ENCODE measurements around the gene ABCB9.

Gene ABCB9

DNA sequence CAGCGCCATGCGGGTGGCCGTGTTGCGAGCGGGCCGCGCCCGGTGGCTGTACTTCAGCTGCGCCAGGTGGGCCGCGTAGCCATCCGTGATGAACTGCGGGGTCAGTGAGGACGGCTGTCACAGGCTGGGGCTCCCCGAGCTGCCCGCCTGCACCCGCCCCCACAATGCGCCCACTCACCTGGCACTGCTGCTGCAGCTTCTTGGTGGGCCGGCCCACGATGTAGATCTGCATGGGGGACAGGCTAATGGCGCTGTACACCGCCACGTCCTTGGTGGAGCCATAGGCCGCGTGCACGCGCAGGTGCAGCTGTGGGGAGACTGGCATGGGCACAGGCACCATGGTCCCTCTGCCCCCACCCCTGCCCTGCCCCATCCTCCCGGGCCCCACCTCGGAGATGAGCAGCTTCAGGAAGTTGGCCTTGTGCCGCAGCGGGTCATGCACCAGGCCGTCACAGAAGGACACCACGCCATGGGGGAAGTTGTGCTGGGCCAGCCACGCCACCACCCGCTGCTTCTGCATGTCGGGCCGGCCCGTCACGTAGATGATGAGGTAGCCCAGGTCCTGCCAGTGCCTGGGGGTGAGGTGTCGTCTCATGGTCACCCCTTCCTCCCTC lies 20.1 kb upstream of the ABCB9 start:
- no peak overlapping the region for H3K27ac ChIP-seq (ENCODE audit: low read depth, low read length)
- H3K36me3 ChIP-seq (ENCODE audit: control insufficient read depth, insufficient read depth, low read length) = peaks cover 12% of the 10 kb centered on the region; the same call in 1 of the 2 replicates
- H3K9me3 ChIP-seq (ENCODE audit: control insufficient read depth, insufficient read depth, low read length) = no peaks in the 10 kb centered on the region
- no peak overlapping the region for H3K4me3 ChIP-seq (ENCODE audit: low read depth, low read length)
- no peak overlapping the region for H3K9ac ChIP-seq (ENCODE audit: low read depth, low read length)
- H3K27me3 ChIP-seq (ENCODE audit: control insufficient read depth, insufficient read depth, low read length) = no peaks in the 10 kb centered on the region
- peaks cover 3% of the 10 kb centered on the region; the same call in 1 of the 2 replicates for H3K4me1 ChIP-seq (ENCODE audit: control insufficient read depth, insufficient read depth, low read length)

- H3K36me3 ChIP-seq (ENCODE audit: control insufficient read depth, insufficient read depth, low read length) = peaks cover 12% of the 10 kb centered on the region; the same call in 1 of the 2 replicates
Measured at GRCh38 chr12:122985338-122986257, 19.3 kb upstream of the ABCB9 start.

GRCh38 chr12:122984612-122985337 lies 18.5 kb upstream of the ABCB9 start:
- no peak overlapping the region for H3K9ac ChIP-seq (ENCODE audit: low read depth, low read length)
- H3K36me3 ChIP-seq (ENCODE audit: control insufficient read depth, insufficient read depth, low read length) = peaks cover 12% of the 10 kb centered on the region; the same call in 1 of the 2 replicates
- H3K27ac ChIP-seq (ENCODE audit: low read depth, low read length) = no peak overlapping the region

More at GRCh38 chr12:122985338-122986257, 19.3 kb upstream of the ABCB9 start:
- H3K27me3 ChIP-seq (ENCODE audit: control insufficient read depth, insufficient read depth, low read length) = no peaks in the 10 kb centered on the region
- peaks cover 4% of the 10 kb centered on the region; the same call in 1 of the 2 replicates for H3K4me1 ChIP-seq (ENCODE audit: control insufficient read depth, insufficient read depth, low read length)
- H3K9me3 ChIP-seq (ENCODE audit: control insufficient read depth, insufficient read depth, low read length) = no peaks in the 10 kb centered on the region
- no peak overlapping the region for H3K27ac ChIP-seq (ENCODE audit: low read depth, low read length)
- H3K9ac ChIP-seq (ENCODE audit: low read depth, low read length) = no peak overlapping the region
- no peak overlapping the region for H3K4me3 ChIP-seq (ENCODE audit: low read depth, low read length)

GRCh38 chr12:122983789-122984515 lies 17.7 kb upstream of the ABCB9 start:
- Histone ChIP-seq H3K36me3 (ENCODE audit: control insufficient read depth, insufficient read depth, low read length) (peaks cover 12% of the 10 kb centered on the region; the same call in 1 of the 2 replicates), H3K9me3 (ENCODE audit: control insufficient read depth, insufficient read depth, low read length) (no peaks in the 10 kb centered on the region), H3K4me3 (ENCODE audit: low read depth, low read length) (no peak overlapping the region), H3K9ac (ENCODE audit: low read depth, low read length) (no peak overlapping the region), H3K4me1 (ENCODE audit: control insufficient read depth, insufficient read depth, low read length) (peaks cover 10% of the 10 kb centered on the region; the same call in 1 of the 2 replicates), H3K27me3 (ENCODE audit: control insufficient read depth, insufficient read depth, low read length) (no peaks in the 10 kb centered on the region), H3K27ac (ENCODE audit: low read depth, low read length) (no peak overlapping the region)

More at GRCh38 chr12:122984612-122985337, 18.5 kb upstream of the ABCB9 start:
- Histone ChIP-seq H3K4me3 (ENCODE audit: low read depth, low read length) (no peak overlapping the region), H3K4me1 (ENCODE audit: control insufficient read depth, insufficient read depth, low read length) (peaks cover 4% of the 10 kb centered on the region; the same call in 1 of the 2 replicates), H3K9me3 (ENCODE audit: control insufficient read depth, insufficient read depth, low read length) (no peaks in the 10 kb centered on the region), H3K27me3 (ENCODE audit: control insufficient read depth, insufficient read depth, low read length) (no peaks in the 10 kb centered on the region)

GRCh38 chr12:122982963-122983788 lies 16.9 kb upstream of the ABCB9 start:
- Histone ChIP-seq H3K4me3 (ENCODE audit: low read depth, low read length) (no peak overlapping the region), H3K36me3 (ENCODE audit: control insufficient read depth, insufficient read depth, low read length) (peaks cover 20% of the 10 kb centered on the region; the same call in 1 of the 2 replicates), H3K4me1 (ENCODE audit: control insufficient read depth, insufficient read depth, low read length) (peaks cover 10% of the 10 kb centered on the region; the same call in 1 of the 2 replicates), H3K27ac (ENCODE audit: low read depth, low read length) (no peak overlapping the region), H3K9ac (ENCODE audit: low read depth, low read length) (no peak overlapping the region), H3K27me3 (ENCODE audit: control insufficient read depth, insufficient read depth, low read length) (no peaks in the 10 kb centered on the region), H3K9me3 (ENCODE audit: control insufficient read depth, insufficient read depth, low read length) (no peaks in the 10 kb centered on the region)

GRCh38 chr12:122982477-122982815 lies 16.2 kb upstream of the ABCB9 start:
- Histone ChIP-seq H3K27me3 (ENCODE audit: control insufficient read depth, insufficient read depth, low read length) (no peaks in the 10 kb centered on the region), H3K36me3 (ENCODE audit: control insufficient read depth, insufficient read depth, low read length) (peaks cover 24% of the 10 kb centered on the region; the same call in 1 of the 2 replicates), H3K4me3 (ENCODE audit: low read depth, low read length) (no peak overlapping the region), H3K4me1 (ENCODE audit: control insufficient read depth, insufficient read depth, low read length) (peaks cover 10% of the 10 kb centered on the region; the same call in 1 of the 2 replicates), H3K9ac (ENCODE audit: low read depth, low read length) (no peak overlapping the region), H3K27ac (ENCODE audit: low read depth, low read length) (no peak overlapping the region), H3K9me3 (ENCODE audit: control insufficient read depth, insufficient read depth, low read length) (no peaks in the 10 kb centered on the region)

DNA sequence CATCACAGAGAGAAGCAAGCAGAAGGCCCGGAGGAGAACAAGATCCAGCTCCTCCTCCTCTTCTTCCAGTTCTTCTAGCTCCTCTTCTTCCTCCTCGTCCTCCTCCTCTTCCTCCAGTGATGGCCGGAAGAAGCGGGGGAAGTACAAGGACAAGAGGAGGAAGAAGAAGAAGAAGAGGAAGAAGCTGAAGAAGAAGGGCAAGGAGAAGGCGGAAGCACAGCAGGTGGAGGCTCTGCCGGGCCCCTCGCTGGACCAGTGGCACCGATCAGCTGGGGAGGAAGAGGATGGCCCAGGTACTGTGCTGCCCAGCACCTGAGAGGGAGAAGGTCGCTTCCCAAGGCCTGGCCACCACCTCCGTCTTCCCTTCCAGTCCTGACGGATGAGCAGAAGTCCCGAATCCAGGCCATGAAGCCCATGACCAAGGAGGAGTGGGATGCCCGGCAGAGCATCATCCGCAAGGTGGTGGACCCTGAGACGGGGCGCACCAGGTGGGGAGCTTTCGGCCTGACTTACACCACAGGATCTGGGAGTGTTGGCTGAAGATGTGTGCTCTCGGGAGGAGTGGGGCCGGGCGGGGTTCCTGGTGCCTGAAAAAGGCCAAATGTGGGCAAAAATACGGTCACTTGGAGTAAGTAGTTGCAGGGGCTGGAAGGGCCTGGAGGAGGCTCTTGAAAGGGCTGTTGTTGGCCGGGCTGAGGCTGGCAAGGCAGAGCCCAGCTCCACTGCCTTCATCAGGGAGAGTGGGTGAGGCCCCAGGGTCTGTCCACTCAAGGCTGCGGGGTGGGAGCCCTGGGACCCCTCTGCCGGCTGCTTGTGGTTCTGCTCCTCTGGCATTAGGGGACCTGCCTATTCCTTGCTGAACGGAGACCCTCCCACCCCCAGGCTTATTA lies 15.6 kb upstream of the ABCB9 start:
- Histone ChIP-seq H3K36me3 (ENCODE audit: control insufficient read depth, insufficient read depth, low read length) (peaks cover 30% of the 10 kb centered on the region; the same call in 1 of the 2 replicates), H3K9me3 (ENCODE audit: control insufficient read depth, insufficient read depth, low read length) (no peaks in the 10 kb centered on the region), H3K4me1 (ENCODE audit: control insufficient read depth, insufficient read depth, low read length) (peaks cover 10% of the 10 kb centered on the region; the same call in 1 of the 2 replicates), H3K27me3 (ENCODE audit: control insufficient read depth, insufficient read depth, low read length) (no peaks in the 10 kb centered on the region), H3K4me3 (ENCODE audit: low read depth, low read length) (peak overlapping the region; percentile 97), H3K9ac (ENCODE audit: low read depth, low read length) (peak overlapping the region; percentile 84), H3K27ac (ENCODE audit: low read depth, low read length) (no peak overlapping the region)

- no peaks in the 10 kb centered on the region for H3K27me3 ChIP-seq (ENCODE audit: control insufficient read depth, insufficient read depth, low read length)
- H3K36me3 ChIP-seq (ENCODE audit: control insufficient read depth, insufficient read depth, low read length) = peaks cover 33% of the 10 kb centered on the region; the same call in 1 of the 2 replicates
- H3K27ac ChIP-seq (ENCODE audit: low read depth, low read length) = peak overlapping the region; percentile 55
- peak overlapping the region; percentile 84 for H3K9ac ChIP-seq (ENCODE audit: low read depth, low read length)
- no peaks in the 10 kb centered on the region for H3K9me3 ChIP-seq (ENCODE audit: control insufficient read depth, insufficient read depth, low read length)
- H3K4me3 ChIP-seq (ENCODE audit: low read depth, low read length) = peak overlapping the region; percentile 97
- H3K4me1 ChIP-seq (ENCODE audit: control insufficient read depth, insufficient read depth, low read length) = peaks cover 13% of the 10 kb centered on the region
Measured at GRCh38 chr12:122981036-122981471, 14.8 kb upstream of the ABCB9 start.
